Measurements from ENCODE around the gene GNG4.

The GNG4 gene

DNA sequence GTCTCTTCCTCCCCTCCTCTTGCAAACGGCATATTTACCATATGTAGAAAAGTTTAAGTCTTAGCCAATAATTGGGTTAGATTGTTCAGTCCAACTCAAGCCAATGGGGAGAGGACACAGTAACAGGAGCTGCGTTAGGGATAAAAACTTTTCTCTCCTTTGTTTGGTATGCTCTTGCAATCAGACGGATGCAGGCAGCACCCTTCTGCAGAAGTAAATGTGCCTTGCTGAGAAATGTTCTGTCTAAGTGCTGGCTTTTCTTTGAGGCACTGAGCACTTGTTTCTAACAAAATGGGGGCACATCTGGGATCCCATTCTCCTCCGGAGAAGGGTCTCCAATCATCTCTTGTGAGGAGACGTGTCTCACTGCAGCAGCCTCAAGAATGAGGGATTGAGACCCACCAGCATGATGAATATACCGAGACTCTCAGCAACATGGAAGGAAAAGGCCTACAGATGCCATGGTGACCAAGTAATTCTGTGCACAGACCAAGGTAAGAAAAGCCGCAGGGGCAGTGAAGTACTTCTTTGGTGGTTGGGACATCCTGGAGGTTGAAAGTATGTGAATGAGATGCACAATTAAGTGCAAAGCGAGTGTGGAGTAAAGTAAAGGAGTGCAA is 20.7 kb upstream of the GNG4 start:
- H3K36me3 ChIP-seq, result peaks cover 2% of the 10 kb centered on the region; the same call in 1 of the 2 replicates
- H3K27me3 ChIP-seq (ENCODE audit: insufficient read depth, low read depth, severe bottlenecking), result no peaks in the 10 kb centered on the region
- no peak overlapping the region for H3K4me3 ChIP-seq (ENCODE audit: low read depth, low read length)
- no peak overlapping the region for H3K27ac ChIP-seq
- DNase-seq, result no peak
- peaks cover 22% of the 10 kb centered on the region for H3K9me3 ChIP-seq (ENCODE audit: severe bottlenecking)
- TF ChIP-seq, protein P1, sequence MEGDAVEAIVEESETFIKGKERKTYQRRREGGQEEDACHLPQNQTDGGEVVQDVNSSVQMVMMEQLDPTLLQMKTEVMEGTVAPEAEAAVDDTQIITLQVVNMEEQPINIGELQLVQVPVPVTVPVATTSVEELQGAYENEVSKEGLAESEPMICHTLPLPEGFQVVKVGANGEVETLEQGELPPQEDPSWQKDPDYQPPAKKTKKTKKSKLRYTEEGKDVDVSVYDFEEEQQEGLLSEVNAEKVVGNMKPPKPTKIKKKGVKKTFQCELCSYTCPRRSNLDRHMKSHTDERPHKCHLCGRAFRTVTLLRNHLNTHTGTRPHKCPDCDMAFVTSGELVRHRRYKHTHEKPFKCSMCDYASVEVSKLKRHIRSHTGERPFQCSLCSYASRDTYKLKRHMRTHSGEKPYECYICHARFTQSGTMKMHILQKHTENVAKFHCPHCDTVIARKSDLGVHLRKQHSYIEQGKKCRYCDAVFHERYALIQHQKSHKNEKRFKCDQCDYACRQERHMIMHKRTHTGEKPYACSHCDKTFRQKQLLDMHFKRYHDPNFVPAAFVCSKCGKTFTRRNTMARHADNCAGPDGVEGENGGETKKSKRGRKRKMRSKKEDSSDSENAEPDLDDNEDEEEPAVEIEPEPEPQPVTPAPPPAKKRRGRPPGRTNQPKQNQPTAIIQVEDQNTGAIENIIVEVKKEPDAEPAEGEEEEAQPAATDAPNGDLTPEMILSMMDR (IDR thresholded peaks at IDR 0.05; ENCODE audit: low read depth, low read length), result no peak

DNA sequence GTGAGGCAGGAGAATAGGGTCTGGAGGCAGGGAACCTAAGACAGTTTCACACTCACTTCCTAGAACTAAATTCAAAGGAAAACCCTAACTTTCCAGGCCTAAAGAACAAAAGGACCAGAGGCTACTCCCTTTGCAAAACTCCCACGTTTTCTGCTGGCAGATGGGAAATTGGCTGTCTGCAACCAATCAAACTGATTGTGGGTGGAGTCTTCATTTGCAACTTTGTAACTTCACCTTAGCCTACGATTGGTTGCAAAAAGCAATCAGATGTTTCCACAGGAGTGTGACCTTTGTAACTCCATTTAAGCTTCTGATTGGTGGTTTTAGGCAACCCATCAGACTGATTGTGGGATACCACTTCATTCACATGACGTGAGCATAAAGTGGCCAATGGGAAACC is 19.7 kb upstream of the GNG4 start:
- Histone ChIP-seq H3K36me3 (no peaks in the 10 kb centered on the region), H3K27me3 (ENCODE audit: insufficient read depth, low read depth, severe bottlenecking) (no peaks in the 10 kb centered on the region), H3K9me3 (ENCODE audit: severe bottlenecking) (peaks cover 20% of the 10 kb centered on the region), H3K27ac (no peak overlapping the region), H3K4me3 (ENCODE audit: low read depth, low read length) (no peak overlapping the region)
- TF ChIP-seq, protein P1 (IDR thresholded peaks at IDR 0.05; ENCODE audit: low read depth, low read length), result no peak
- no peak for DNase-seq

DNA sequence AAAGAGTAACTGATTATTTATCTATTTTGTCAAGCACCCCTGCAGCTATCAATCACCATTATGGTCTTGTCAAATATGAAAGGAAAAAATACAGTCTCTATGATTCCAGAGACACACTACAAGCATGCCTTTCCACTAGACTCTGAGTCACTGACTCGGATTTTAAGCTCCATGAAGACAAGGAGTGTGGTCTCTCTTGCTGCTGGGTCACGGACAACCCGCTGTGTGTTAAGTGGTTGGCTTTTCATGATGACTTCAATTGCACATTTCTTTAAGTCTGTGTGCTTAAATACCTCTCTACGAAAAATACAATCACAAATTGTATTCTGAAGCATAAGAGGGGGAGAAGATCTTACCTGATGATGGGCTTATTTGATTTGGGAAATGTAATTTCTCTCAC is 14.0 kb upstream of the GNG4 start:
- no peak for DNase-seq
- TF ChIP-seq, protein P1 (IDR thresholded peaks at IDR 0.05; ENCODE audit: low read depth, low read length), result no peak
- no peaks in the 10 kb centered on the region for H3K27me3 ChIP-seq (ENCODE audit: insufficient read depth, low read depth, severe bottlenecking)
- no peaks in the 10 kb centered on the region for H3K9me3 ChIP-seq (ENCODE audit: severe bottlenecking)
- H3K4me3 ChIP-seq (ENCODE audit: low read depth, low read length), result no peak overlapping the region
- H3K27ac ChIP-seq, result no peak overlapping the region
- H3K36me3 ChIP-seq, result no peaks in the 10 kb centered on the region

DNA sequence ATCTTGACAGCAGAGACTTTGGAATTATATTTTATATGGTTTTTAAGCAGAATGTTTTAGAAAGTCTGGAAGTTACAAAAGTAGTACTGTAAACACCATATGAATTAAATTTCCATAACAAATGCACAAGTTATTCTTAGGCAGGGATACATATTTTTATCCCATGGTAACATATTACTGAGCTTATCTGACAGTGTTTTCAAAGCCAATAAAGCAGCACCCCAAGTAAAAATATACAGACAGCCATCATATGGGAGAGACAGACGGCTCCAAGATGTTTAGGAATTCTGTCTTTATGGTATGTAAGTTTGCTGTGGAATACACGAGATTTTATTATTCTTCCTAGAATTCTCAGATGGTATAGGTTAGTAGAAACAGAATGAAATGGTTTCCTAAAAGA is 12.0 kb upstream of the GNG4 start:
- Histone ChIP-seq H3K4me3 (ENCODE audit: low read depth, low read length) (no peak overlapping the region), H3K27ac (no peak overlapping the region), H3K27me3 (ENCODE audit: insufficient read depth, low read depth, severe bottlenecking) (no peaks in the 10 kb centered on the region), H3K9me3 (ENCODE audit: severe bottlenecking) (no peaks in the 10 kb centered on the region), H3K36me3 (no peaks in the 10 kb centered on the region)
- TF ChIP-seq, protein P1 (IDR thresholded peaks at IDR 0.05; ENCODE audit: low read depth, low read length), result no peak
- no peak for DNase-seq

DNA sequence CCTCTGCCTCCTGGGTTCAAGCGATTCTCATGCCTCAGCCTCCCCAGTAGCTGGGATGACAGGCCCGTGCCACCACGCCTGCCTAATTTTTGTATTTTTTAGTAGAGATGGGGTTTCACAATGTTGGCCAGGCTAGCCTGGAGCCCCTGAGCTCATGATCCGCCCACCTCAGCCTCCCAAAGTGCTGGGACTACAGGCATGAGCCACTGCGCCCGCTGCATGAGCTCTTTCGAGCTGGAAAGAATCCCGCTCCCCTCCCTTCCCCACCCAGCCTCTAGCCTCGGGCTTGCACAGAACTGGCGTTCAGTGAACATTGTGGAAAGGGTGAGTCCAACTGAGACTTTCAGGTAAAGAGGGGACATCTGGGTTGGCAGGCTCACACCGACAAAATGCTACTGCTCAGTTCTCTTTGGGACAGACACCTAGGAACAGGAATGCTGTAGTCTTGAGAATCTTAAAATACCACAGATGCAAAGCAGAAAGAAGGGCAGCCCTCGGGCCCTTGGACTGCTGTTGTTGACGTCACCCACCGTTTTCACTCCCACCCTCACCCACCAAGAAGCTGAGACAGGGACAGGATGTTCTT is 9.7 kb upstream of the GNG4 start:
- DNase-seq, result no peak
- TF ChIP-seq, protein P1 (IDR thresholded peaks at IDR 0.05; ENCODE audit: low read depth, low read length), result no peak
- Histone ChIP-seq H3K4me3 (ENCODE audit: low read depth, low read length) (no peak overlapping the region), H3K9me3 (ENCODE audit: severe bottlenecking) (no peaks in the 10 kb centered on the region), H3K27me3 (ENCODE audit: insufficient read depth, low read depth, severe bottlenecking) (no peaks in the 10 kb centered on the region), H3K27ac (no peak overlapping the region), H3K36me3 (no peaks in the 10 kb centered on the region)

Data from WERI-Rb-1 (cell line).